GM19099 (cell line): Measurements from ENCODE around the gene KRT77.

Experiments used
- POLR2A ChIP-seq: IDR thresholded peaks from 3 replicates; pipeline ENCODE4 v1.6.1; 2011; ENCODE audit warnings: low read depth; ENCODE audit not compliant: insufficient read length; ENCODE audit errors: extremely low read depth

The KRT77 gene

GRCh38 chr12:52730383-52730782, 27.1 kb upstream of the KRT77 start:
- no peak for TF ChIP-seq POLR2A

GRCh38 chr12:52729147-52729546, 25.8 kb upstream of the KRT77 start:
- no peak for TF ChIP-seq POLR2A

- no peak for TF ChIP-seq POLR2A
Observed at GRCh38 chr12:52728374-52728773, 25.1 kb upstream of the KRT77 start.

GRCh38 chr12:52727037-52727436, 23.7 kb upstream of the KRT77 start:
- TF ChIP-seq POLR2A: no peak

GRCh38 chr12:52726451-52726850, 23.1 kb upstream of the KRT77 start:
- TF ChIP-seq POLR2A: no peak

- no peak for TF ChIP-seq POLR2A
Observed at GRCh38 chr12:52724384-52724783, 21.1 kb upstream of the KRT77 start.

GRCh38 chr12:52722680-52723079, 19.4 kb upstream of the KRT77 start:
- TF ChIP-seq POLR2A: no peak

GRCh38 chr12:52721838-52722470, 18.6 kb upstream of the KRT77 start:
- TF ChIP-seq POLR2A: no peak

- no peak for TF ChIP-seq POLR2A
Observed at GRCh38 chr12:52720365-52720886, 17.1 kb upstream of the KRT77 start.

GRCh38 chr12:52716061-52716460, 12.7 kb upstream of the KRT77 start:
- no peak for TF ChIP-seq POLR2A

GRCh38 chr12:52715416-52715815, 12.1 kb upstream of the KRT77 start:
- TF ChIP-seq POLR2A: no peak

GRCh38 chr12:52714887-52715281, 11.6 kb upstream of the KRT77 start:
- TF ChIP-seq POLR2A: no peak

GRCh38 chr12:52713960-52714886, 10.9 kb upstream of the KRT77 start:
- no peak for TF ChIP-seq POLR2A

- no peak for TF ChIP-seq POLR2A
Observed at GRCh38 chr12:52710730-52711129, 7.4 kb upstream of the KRT77 start.

- no peak for TF ChIP-seq POLR2A
Observed at GRCh38 chr12:52708010-52708409, 4.7 kb upstream of the KRT77 start.

GRCh38 chr12:52704464-52704863, 1.1 kb upstream of the KRT77 start:
- TF ChIP-seq POLR2A: no peak
